ENCODE results near the gene FGR. TPM values are rescaled to one million over a fixed set of nuclear protein-coding genes. Genes with fewer than 3 reads are reported as not detected.

Gene FGR
- total and polyA plus RNA-seq, 2 experiments from 2014 or later, result 0.53 to 0.56 TPM

GRCh38 chr1:27634177-27634984 lies 604 bp downstream of the FGR start:
- H3K36me3 ChIP-seq (ENCODE audit: insufficient read depth), result no peaks in the 10 kb centered on the region
- Mint-ChIP-seq H3K4me3 (peak overlapping the region; percentile 71), H3K4me1 (peaks cover 22% of the 10 kb centered on the region), H3K36me3 (ENCODE audit: low read depth) (no peaks in the 10 kb centered on the region), H3K27me3 (ENCODE audit: insufficient read depth, low read depth, poor library complexity) (peaks cover 41% of the 10 kb centered on the region), H3K27ac (no peak overlapping the region), H3K9me3 (no peaks in the 10 kb centered on the region)
- peaks cover 8% of the 10 kb centered on the region; the same call in 1 of the 2 replicates for H3K4me1 ChIP-seq (ENCODE audit: insufficient read depth)
- no peaks in the 10 kb centered on the region for H3K9me2 ChIP-seq (ENCODE audit: insufficient read depth)
- peak overlapping the region; percentile 70 for H3K4me3 ChIP-seq
- peaks cover 5% of the 10 kb centered on the region for H3F3A ChIP-seq (replicated peaks; ENCODE audit: low read depth)
- H3K79me2 ChIP-seq (replicated peaks; ENCODE audit: insufficient read depth), result no peaks in the 10 kb centered on the region
- TF ChIP-seq EZH2phosphoT487 (IDR thresholded peaks at IDR 0.05; ENCODE audit: unreplicated experiment) (peak; percentile 9), EZH2 (IDR thresholded peaks at IDR 0.05; ENCODE audit: low read depth, unreplicated experiment) (peak; percentile 86), STAT1 (IDR thresholded peaks at IDR 0.05; ENCODE audit: unreplicated experiment) (no peak), JUNB (IDR thresholded peaks at IDR 0.05; ENCODE audit: unreplicated experiment) (no peak), CTCF (conservative IDR thresholded peaks at IDR 0.05; ENCODE audit: low read depth in 2 of 2) (no peak), POLR2AphosphoS5 (IDR thresholded peaks at IDR 0.05; ENCODE audit: low read depth) (no peak), ZNF331 (CRISPR knock-in tag; IDR thresholded peaks at IDR 0.05; ENCODE audit: low read depth) (no peak), NANOG (IDR thresholded peaks at IDR 0.05; ENCODE audit: borderline replicate concordance) (no peak)
- H2AFZ ChIP-seq, result peak overlapping the region; percentile 100
- peak overlapping the region; percentile 84 for H3K4me2 ChIP-seq
- no peaks in the 10 kb centered on the region for H4K20me1 ChIP-seq (replicated peaks; ENCODE audit: insufficient read depth)
- H3K27me3 ChIP-seq (ENCODE audit: insufficient read depth), result peaks cover 43% of the 10 kb centered on the region
- ATAC-seq (peak; percentile 50), DNase-seq (ENCODE audit: low spot score) (peak; percentile 61)
- H3K27ac ChIP-seq (ENCODE audit: low read depth), result no peak overlapping the region

DNA sequence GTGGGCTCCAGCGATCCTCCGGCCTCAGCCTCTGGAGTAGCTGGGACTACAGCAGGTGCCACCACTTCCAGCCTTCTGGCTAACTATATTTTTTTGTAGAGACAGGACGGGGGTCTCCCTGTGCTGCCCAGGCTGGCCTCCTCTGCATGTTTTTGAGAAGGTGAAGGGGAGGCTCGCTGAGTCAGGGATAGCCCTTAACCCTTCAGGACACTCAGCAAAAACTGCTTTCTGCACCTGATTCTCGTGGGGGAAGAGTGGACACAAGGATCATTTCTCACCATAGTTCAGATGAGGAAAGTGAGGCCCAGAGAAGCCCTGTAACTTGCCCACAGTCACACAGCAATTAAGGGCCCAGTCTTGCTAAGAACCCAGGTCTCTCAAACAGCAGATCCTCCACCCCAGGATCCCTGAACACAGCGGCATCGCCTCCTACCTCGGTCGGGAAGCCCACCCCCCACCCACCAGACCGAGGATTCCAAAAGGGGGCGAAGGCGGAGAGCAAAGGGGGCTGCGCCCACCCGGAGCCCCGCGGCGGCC lies 1.3 kb downstream of the FGR start:
- H3K9me2 ChIP-seq (ENCODE audit: insufficient read depth), result no peaks in the 10 kb centered on the region
- Mint-ChIP-seq H3K36me3 (ENCODE audit: low read depth) (no peaks in the 10 kb centered on the region), H3K27me3 (ENCODE audit: insufficient read depth, low read depth, poor library complexity) (peaks cover 37% of the 10 kb centered on the region), H3K4me3 (peak overlapping the region; percentile 69), H3K27ac (no peak overlapping the region), H3K9me3 (no peaks in the 10 kb centered on the region), H3K4me1 (peaks cover 29% of the 10 kb centered on the region)
- H3K27ac ChIP-seq (ENCODE audit: low read depth), result no peak overlapping the region
- ATAC-seq (no peak), DNase-seq (ENCODE audit: low spot score) (no peak)
- H3K4me2 ChIP-seq, result peak overlapping the region; percentile 84
- H3K36me3 ChIP-seq (ENCODE audit: insufficient read depth), result no peaks in the 10 kb centered on the region
- H4K20me1 ChIP-seq (replicated peaks; ENCODE audit: insufficient read depth), result no peaks in the 10 kb centered on the region
- H3K4me1 ChIP-seq (ENCODE audit: insufficient read depth), result peaks cover 15% of the 10 kb centered on the region
- H3K4me3 ChIP-seq, result peak overlapping the region; percentile 70
- peak overlapping the region; percentile 100 for H2AFZ ChIP-seq
- no peaks in the 10 kb centered on the region for H3K79me2 ChIP-seq (replicated peaks; ENCODE audit: insufficient read depth)
- peaks cover 43% of the 10 kb centered on the region for H3K27me3 ChIP-seq (ENCODE audit: insufficient read depth)
- peaks cover 5% of the 10 kb centered on the region for H3F3A ChIP-seq (replicated peaks; ENCODE audit: low read depth)
- TF ChIP-seq POLR2AphosphoS5 (IDR thresholded peaks at IDR 0.05; ENCODE audit: low read depth) (no peak), EZH2phosphoT487 (IDR thresholded peaks at IDR 0.05; ENCODE audit: unreplicated experiment) (no peak), EZH2 (IDR thresholded peaks at IDR 0.05; ENCODE audit: low read depth, unreplicated experiment) (no peak), ZNF331 (CRISPR knock-in tag; IDR thresholded peaks at IDR 0.05; ENCODE audit: low read depth) (no peak), CTCF (conservative IDR thresholded peaks at IDR 0.05; ENCODE audit: low read depth in 2 of 2) (no peak), ZNF114 (CRISPR knock-in tag; IDR thresholded peaks at IDR 0.05) (no peak), ETS1 (IDR thresholded peaks at IDR 0.05) (no peak), REST (IDR thresholded peaks at IDR 0.05; ENCODE audit: unreplicated experiment) (no peak), JUNB (IDR thresholded peaks at IDR 0.05; ENCODE audit: unreplicated experiment) (no peak), STAT1 (IDR thresholded peaks at IDR 0.05; ENCODE audit: unreplicated experiment) (no peak), NANOG (IDR thresholded peaks at IDR 0.05; ENCODE audit: borderline replicate concordance) (no peak), CREB1 (CRISPR knock-in tag; IDR thresholded peaks at IDR 0.05; ENCODE audit: low read depth) (no peak)

Measured in GM23338 (cell line).